K562 (cell line): ENCODE data around the gene PAN3. TPM values are rescaled to one million over a fixed set of nuclear protein-coding genes. Genes with fewer than 3 reads are reported as not detected.

Experiments used
- ATAC-seq: fragments of 200-7000 bp; cut with Tn5 transposase; 3 replicates; pipeline ENCODE4 v1.9.1; 2020; ENCODE audit warnings: moderate library complexity
- BruUV-seq: library from RNA; stranded (reverse); fragments of 400-500 nt; replicated peaks from 2 replicates; lab custom pipeline; 2021; lab: Mats Ljungman, UMichigan
- CTCF ChIA-PET: fragments of 300-600 bp; formaldehyde crosslinking; extraction: SDS; loops from one replicate; lab custom pipeline; 2021; ENCODE audit warnings: low intra/inter-chr PET ratio; lab: Yijun Ruan, JAX
- POLR2A ChIA-PET: fragments of 300-600, 350-650 bp; sonication (Branson Sonifier 250); formaldehyde crosslinking; extraction: SDS; loops from one replicate; lab custom pipeline; 2021; ENCODE audit warnings: antibody characterized with exemption, inconsistent platforms; lab: Yijun Ruan, JAX
- DNase-seq, 4 experiments: peaks; one replicate each; pipeline versions ENCODE4 v3.0.0 to v3.0.0-alpha.2; 2011 to 2018; ENCODE audit warnings: low spot score in 3 of 4, mixed read lengths in 3 of 4; ENCODE audit errors: extremely low read depth in 1 of 4
- FAIRE-seq: peaks from 2 replicates; lab custom pipeline; 2011; peaks lifted over from hg19 to GRCh38; lab: Jason Lieb, UNC
- H2AFZ ChIP-seq: 2 replicates; pipeline ENCODE4 v1.6.0; 2011; ENCODE audit warnings: low read depth, low read length, control low read depth, inconsistent platforms
- H3K27ac ChIP-seq: fragments of 200-600 bp; 3 replicates; pipeline ENCODE4 v1.8.0; 2011; ENCODE audit warnings: low read depth, mild to moderate bottlenecking, control low read depth, inconsistent platforms, low read length, moderate library complexity, mixed read lengths; ENCODE audit errors: extremely low read depth
- H3K27me3 ChIP-seq, 2 experiments: fragments of 300-600 bp in 1 of 2; 2 replicates in 1 of 2; 3 replicates in 1 of 2; pipeline versions ENCODE4 v1.6.0 to v1.8.0; 2011; ENCODE audit warnings: inconsistent platforms in 2 of 2, low read length in 2 of 2, mild to moderate bottlenecking in 1 of 2, mixed read lengths in 1 of 2, moderate library complexity in 1 of 2; ENCODE audit not compliant: control insufficient read depth in 2 of 2, insufficient read depth in 2 of 2
- H3K36me3 ChIP-seq: fragments of 300-600 bp; 3 replicates; pipeline ENCODE4 v1.8.0; 2011; ENCODE audit warnings: mild to moderate bottlenecking, low read length, inconsistent platforms; ENCODE audit not compliant: control insufficient read depth, insufficient read depth
- H3K4me1 ChIP-seq, 2 experiments: fragments of 200-600 bp in 1 of 2; replicated peaks in 1 of 2; 2 replicates in 1 of 2; 3 replicates in 1 of 2; pipeline versions ENCODE4 v1.5.1 to v1.8.0; 2011; ENCODE audit warnings: inconsistent platforms in 2 of 2, low read length in 2 of 2, mild to moderate bottlenecking in 1 of 2, mixed read lengths in 1 of 2, moderate library complexity in 1 of 2; ENCODE audit not compliant: control insufficient read depth in 2 of 2, insufficient read depth in 2 of 2
- H3K4me2 ChIP-seq: 2 replicates; pipeline ENCODE4 v1.6.1; 2011; ENCODE audit warnings: low read length, control low read depth, inconsistent platforms, mixed read lengths; ENCODE audit not compliant: insufficient read depth
- H3K4me3 ChIP-seq: fragments of 200-600 bp; sonication (generic), shearing (Covaris generic); 2 replicates; pipeline ENCODE4 v1.5.1; 2016; ENCODE audit warnings: control low read depth, inconsistent platforms
- H3K79me2 ChIP-seq: fragments of 200-600 bp; 3 replicates; pipeline ENCODE4 v1.8.0; 2011; ENCODE audit warnings: low read length, inconsistent platforms; ENCODE audit not compliant: control insufficient read depth, insufficient read depth
- H3K9ac ChIP-seq, 2 experiments: 2 replicates each; pipeline versions ENCODE4 v1.6.0 to v1.6.1; 2011; ENCODE audit warnings: low read depth in 2 of 2, low read length in 2 of 2, control low read depth in 1 of 2, inconsistent platforms in 1 of 2, mild to moderate bottlenecking in 1 of 2, mixed read lengths in 1 of 2; ENCODE audit not compliant: insufficient read depth in 1 of 2
- H3K9me1 ChIP-seq: one replicate; pipeline ENCODE4 v1.6.0; 2011; ENCODE audit warnings: inconsistent platforms, mild to moderate bottlenecking, low read length, moderate library complexity; ENCODE audit not compliant: control insufficient read depth, insufficient read depth
- H3K9me3 ChIP-seq: replicated peaks from 2 replicates; pipeline ENCODE4 v1.5.1; 2011; ENCODE audit warnings: low read depth, low read length, inconsistent platforms; ENCODE audit not compliant: control insufficient read depth, insufficient read depth
- H4K20me1 ChIP-seq: replicated peaks from 2 replicates; pipeline ENCODE4 v1.6.1; 2011; ENCODE audit warnings: low read length, inconsistent platforms, mixed read lengths; ENCODE audit not compliant: control insufficient read depth, insufficient read depth
- KAT8 ChIP-seq: fragments of 450-650 bp; IDR thresholded peaks from 2 replicates; pipeline ENCODE4 v1.6.1; 2016; ENCODE audit warnings: low read depth, mild to moderate bottlenecking
- RUNX1 ChIP-seq: sonication (generic); IDR thresholded peaks from 2 replicates; pipeline ENCODE4 v1.6.1; 2016; ENCODE audit warnings: antibody characterized with exemption, low read depth
- ZNF143 ChIP-seq: sonication (generic); formaldehyde crosslinking; IDR thresholded peaks from 2 replicates; pipeline ENCODE4 v1.9.0; 2022; ENCODE audit warnings: mild to moderate bottlenecking, missing genetic modification reagents
- ZNF165 ChIP-seq: fragments of 250-450 bp; sonication (Bioruptor Pico); IDR thresholded peaks from 2 replicates; pipeline ENCODE4 v1.4.0; 2020; ENCODE audit warnings: borderline replicate concordance
- ZNF3 ChIP-seq: fragments of 250-450 bp; sonication (Bioruptor Pico); IDR thresholded peaks from 2 replicates; pipeline ENCODE4 v1.5.0; 2021; ENCODE audit warnings: mild to moderate bottlenecking, moderate library complexity
- ZNF408 ChIP-seq: fragments of 250-450 bp; sonication (Bioruptor Pico); IDR thresholded peaks from 2 replicates; pipeline ENCODE4 v1.4.0; 2020; ENCODE audit warnings: low read depth, mild to moderate bottlenecking, moderate library complexity
- ZNF79 ChIP-seq: fragments of 250-450 bp; sonication (Bioruptor Pico); IDR thresholded peaks from 2 replicates; pipeline ENCODE4 v1.4.0; 2020; ENCODE audit warnings: low read depth, mild to moderate bottlenecking, moderate library complexity
- WGBS: fragments of 100-300 bp; shearing (Covaris generic); methylation state at CpG from one replicate; pipeline ENCODE4 v1.1.6; 2016; ENCODE audit warnings: low coverage, mixed read lengths; ENCODE audit not compliant: insufficient coverage; ENCODE audit errors: missing lambda C conversion rate; 5-methylcytosine and 5-hydroxymethylcytosine counted together
- in situ Hi-C: fragments of 300-500 bp; cut with MboI; formaldehyde crosslinking; loops from 4 replicates; pipeline ENCODE4 v1.15.0; 2018; ENCODE audit warnings: inconsistent platforms, mixed read lengths
- intact Hi-C: fragments of 100-400 bp; cut with micrococcal nuclease; formaldehyde crosslinking; loops from 2 replicates; pipeline ENCODE4 v1.14.2; 2022
- polyA plus RNA-seq, 8 experiments: library from polyadenylated mRNA; depleted of rRNA in 4 of 8; stranded (reverse) in 5 of 8; unstranded in 3 of 8; fragments of >200 nt; fragmentation: Nextera tagmentation in 2 of 8; fragmentation: Illumina TruSeq in 1 of 8; extraction: Ambion mirVana in 2 of 8; extraction: Trizol in 1 of 8; gene quantifications; 2 replicates each; pipeline versions ENCODE4 v1.2.1 to v1.2.3, GENCODE V29; 2011 to 2014; ENCODE audit warnings: inconsistent platforms in 1 of 8, missing spikeins in 1 of 8
- total RNA-seq, 7 experiments: library from RNA; depleted of rRNA in 6 of 7; stranded (reverse); fragments of >200 nt in 6 of 7; fragmentation: Illumina TruSeq in 2 of 7; extraction: Trizol in 2 of 7; gene quantifications; 2 replicates each; pipeline versions ENCODE4 v1.2.1 to v1.2.3, GENCODE V29; 2011 to 2021; ENCODE audit warnings: low replicate concordance in 1 of 7
- TF ChIP-seq, protein P1 (sequence below), 2 experiments: fragments of 450-650 bp; IDR thresholded peaks; 2 replicates each; pipeline ENCODE4 v1.6.1; 2018; ENCODE audit warnings: mild to moderate bottlenecking in 2 of 2, low read depth in 1 of 2; ENCODE audit not compliant: partially characterized antibody in 2 of 2
- TF ChIP-seq, protein P2 (sequence below): fragments of 450-650 bp; IDR thresholded peaks from 2 replicates; pipeline ENCODE4 v1.6.1; 2016; ENCODE audit warnings: low read depth

The PAN3 gene
- total and polyA plus RNA-seq, 9 of the 15 experiments (the other 6 are each of a cell fraction or from before 2014, with no cell fraction given): 7.2 to 19.9 (median 11.6) TPM

DNA sequence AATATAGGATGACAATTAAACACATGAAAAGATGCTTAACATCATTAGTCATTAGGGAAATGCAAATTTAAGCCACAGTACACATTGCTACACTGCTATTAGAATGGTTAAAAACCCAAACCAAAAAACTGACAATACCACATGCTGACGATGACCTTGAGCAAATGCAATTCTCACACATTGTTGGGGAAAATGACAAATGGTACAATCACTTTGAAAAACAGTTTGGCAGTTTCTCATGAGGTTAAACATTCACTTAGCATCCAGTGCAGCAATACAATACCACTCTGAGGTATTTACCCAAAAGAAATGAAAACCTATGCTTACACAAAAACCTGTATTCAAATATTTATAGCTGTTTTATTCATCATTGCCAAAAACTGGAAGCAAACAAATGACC, 49.3 kb upstream of the PAN3 start (continued):
- TF ChIP-seq, protein P1, sequence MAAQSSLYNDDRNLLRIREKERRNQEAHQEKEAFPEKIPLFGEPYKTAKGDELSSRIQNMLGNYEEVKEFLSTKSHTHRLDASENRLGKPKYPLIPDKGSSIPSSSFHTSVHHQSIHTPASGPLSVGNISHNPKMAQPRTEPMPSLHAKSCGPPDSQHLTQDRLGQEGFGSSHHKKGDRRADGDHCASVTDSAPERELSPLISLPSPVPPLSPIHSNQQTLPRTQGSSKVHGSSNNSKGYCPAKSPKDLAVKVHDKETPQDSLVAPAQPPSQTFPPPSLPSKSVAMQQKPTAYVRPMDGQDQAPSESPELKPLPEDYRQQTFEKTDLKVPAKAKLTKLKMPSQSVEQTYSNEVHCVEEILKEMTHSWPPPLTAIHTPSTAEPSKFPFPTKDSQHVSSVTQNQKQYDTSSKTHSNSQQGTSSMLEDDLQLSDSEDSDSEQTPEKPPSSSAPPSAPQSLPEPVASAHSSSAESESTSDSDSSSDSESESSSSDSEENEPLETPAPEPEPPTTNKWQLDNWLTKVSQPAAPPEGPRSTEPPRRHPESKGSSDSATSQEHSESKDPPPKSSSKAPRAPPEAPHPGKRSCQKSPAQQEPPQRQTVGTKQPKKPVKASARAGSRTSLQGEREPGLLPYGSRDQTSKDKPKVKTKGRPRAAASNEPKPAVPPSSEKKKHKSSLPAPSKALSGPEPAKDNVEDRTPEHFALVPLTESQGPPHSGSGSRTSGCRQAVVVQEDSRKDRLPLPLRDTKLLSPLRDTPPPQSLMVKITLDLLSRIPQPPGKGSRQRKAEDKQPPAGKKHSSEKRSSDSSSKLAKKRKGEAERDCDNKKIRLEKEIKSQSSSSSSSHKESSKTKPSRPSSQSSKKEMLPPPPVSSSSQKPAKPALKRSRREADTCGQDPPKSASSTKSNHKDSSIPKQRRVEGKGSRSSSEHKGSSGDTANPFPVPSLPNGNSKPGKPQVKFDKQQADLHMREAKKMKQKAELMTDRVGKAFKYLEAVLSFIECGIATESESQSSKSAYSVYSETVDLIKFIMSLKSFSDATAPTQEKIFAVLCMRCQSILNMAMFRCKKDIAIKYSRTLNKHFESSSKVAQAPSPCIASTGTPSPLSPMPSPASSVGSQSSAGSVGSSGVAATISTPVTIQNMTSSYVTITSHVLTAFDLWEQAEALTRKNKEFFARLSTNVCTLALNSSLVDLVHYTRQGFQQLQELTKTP (IDR thresholded peaks at IDR 0.05; ENCODE audit: low read depth in 1 of 2, partially characterized antibody in 2 of 2): no peak
- TF ChIP-seq KAT8 (no peak), ZNF3 (CRISPR knock-in tag) (no peak), ZNF165 (CRISPR knock-in tag) (no peak), RUNX1 (no peak), ZNF79 (CRISPR knock-in tag) (no peak), ZNF143 (no peak), ZNF408 (CRISPR knock-in tag) (no peak)

DNA sequence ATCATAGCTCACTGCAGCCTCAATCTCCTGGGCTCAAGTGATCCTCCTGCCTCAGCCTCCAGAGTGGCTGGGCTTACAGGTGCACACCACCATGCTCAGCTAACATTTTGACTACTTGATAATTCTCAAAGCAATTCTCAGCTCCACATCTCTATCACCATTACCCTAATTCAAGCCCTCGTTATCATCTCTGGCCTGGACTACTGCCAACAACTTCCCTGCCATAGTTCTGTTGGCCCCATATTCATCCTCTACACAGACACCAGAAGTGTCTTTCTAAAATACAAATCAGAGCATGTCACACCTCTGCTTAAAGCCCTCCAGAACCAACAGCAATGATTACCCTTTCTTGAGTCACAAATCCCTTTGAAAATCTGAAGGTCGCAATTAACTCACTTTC, 45.9 kb upstream of the PAN3 start:
- Histone ChIP-seq H3K4me1 (no peaks in the 10 kb centered on the region), H4K20me1 (no peaks in the 10 kb centered on the region), H3K9me3 (no peaks in the 10 kb centered on the region), H3K27ac (no peak overlapping the region), H2AFZ (no peak overlapping the region), H3K4me3 (no peak overlapping the region), H3K36me3 (no peaks in the 10 kb centered on the region), H3K4me2 (no peak overlapping the region), H3K27me3 (peaks cover 0 to under 1% of the 10 kb centered on the region in 2 experiments; a peak in 1 of 5 replicates), H3K79me2 (no peaks in the 10 kb centered on the region), H3K9ac (no peak overlapping the region), H3K9me1 (no peaks in the 10 kb centered on the region)
- in situ Hi-C loops: no loop called here
- POLR2A ChIA-PET: no interaction called here
- FAIRE-seq (no peak), DNase-seq (no peak), ATAC-seq (no peak)
- CTCF ChIA-PET: no interaction called here
- 0% methylated on average over 1 of the region's 2 CpGs for WGBS
- intact Hi-C loops: no loop called here
- BruUV-seq: no TSS peak
- TF ChIP-seq, protein P2, sequence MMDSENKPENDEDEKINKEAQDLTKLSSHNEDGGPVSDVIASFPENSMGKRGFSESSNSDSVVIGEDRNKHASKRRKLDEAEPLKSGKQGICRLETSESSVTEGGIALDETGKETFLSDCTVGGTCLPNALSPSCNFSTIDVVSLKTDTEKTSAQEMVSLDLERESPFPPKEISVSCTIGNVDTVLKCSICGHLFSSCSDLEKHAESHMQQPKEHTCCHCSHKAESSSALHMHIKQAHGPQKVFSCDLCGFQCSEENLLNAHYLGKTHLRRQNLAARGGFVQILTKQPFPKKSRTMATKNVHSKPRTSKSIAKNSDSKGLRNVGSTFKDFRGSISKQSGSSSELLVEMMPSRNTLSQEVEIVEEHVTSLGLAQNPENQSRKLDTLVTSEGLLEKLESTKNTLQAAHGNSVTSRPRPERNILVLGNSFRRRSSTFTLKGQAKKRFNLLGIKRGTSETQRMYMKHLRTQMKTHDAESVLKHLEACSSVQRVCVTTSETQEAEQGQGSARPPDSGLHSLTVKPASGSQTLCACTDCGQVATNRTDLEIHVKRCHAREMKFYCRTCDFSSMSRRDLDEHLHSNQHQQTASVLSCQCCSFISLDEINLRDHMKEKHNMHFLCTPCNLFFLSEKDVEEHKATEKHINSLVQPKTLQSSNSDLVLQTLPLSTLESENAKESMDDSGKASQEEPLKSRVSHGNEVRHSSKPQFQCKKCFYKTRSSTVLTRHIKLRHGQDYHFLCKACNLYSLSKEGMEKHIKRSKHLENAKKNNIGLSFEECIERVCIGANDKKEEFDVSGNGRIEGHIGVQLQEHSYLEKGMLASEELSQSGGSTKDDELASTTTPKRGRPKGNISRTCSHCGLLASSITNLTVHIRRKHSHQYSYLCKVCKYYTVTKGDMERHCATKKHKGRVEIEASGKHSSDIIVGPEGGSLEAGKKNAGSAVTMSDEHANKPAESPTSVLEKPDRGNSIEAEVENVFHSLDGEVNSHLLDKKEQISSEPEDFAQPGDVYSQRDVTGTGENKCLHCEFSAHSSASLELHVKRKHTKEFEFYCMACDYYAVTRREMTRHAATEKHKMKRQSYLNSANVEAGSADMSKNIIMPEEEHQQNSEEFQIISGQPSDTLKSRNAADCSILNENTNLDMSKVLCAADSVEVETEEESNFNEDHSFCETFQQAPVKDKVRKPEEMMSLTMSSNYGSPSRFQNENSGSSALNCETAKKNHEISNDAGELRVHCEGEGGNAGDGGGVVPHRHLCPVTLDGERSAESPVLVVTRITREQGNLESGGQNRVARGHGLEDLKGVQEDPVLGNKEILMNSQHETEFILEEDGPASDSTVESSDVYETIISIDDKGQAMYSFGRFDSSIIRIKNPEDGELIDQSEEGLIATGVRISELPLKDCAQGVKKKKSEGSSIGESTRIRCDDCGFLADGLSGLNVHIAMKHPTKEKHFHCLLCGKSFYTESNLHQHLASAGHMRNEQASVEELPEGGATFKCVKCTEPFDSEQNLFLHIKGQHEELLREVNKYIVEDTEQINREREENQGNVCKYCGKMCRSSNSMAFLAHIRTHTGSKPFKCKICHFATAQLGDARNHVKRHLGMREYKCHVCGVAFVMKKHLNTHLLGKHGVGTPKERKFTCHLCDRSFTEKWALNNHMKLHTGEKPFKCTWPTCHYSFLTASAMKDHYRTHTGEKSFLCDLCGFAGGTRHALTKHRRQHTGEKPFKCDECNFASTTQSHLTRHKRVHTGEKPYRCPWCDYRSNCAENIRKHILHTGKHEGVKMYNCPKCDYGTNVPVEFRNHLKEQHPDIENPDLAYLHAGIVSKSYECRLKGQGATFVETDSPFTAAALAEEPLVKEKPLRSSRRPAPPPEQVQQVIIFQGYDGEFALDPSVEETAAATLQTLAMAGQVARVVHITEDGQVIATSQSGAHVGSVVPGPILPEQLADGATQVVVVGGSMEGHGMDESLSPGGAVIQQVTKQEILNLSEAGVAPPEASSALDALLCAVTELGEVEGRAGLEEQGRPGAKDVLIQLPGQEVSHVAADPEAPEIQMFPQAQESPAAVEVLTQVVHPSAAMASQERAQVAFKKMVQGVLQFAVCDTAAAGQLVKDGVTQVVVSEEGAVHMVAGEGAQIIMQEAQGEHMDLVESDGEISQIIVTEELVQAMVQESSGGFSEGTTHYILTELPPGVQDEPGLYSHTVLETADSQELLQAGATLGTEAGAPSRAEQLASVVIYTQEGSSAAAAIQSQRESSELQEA: no peak
